K562 (cell line): ENCODE results near the gene QRICH1. TPM values are rescaled to one million over a fixed set of nuclear protein-coding genes. Genes with fewer than 3 reads are reported as not detected.

Experiments
- ZBTB40 ChIP-seq, 2 experiments: fragments of 450-650 bp in 1 of 2; sonication (generic) in 1 of 2; formaldehyde crosslinking in 1 of 2; IDR thresholded peaks; 2 replicates each; pipeline versions ENCODE4 v1.7.1 to v1.9.0; 2016 to 2022; ENCODE audit warnings: inconsistent platforms in 1 of 2, mild to moderate bottlenecking in 1 of 2, missing genetic modification reagents in 1 of 2
- polyA plus RNA-seq, 8 experiments: library from polyadenylated mRNA; depleted of rRNA in 4 of 8; stranded (reverse) in 5 of 8; unstranded in 3 of 8; fragments of >200 nt; fragmentation: Nextera tagmentation in 2 of 8; fragmentation: Illumina TruSeq in 1 of 8; extraction: Ambion mirVana in 2 of 8; extraction: Trizol in 1 of 8; gene quantifications; 2 replicates each; pipeline versions ENCODE4 v1.2.1 to v1.2.3, GENCODE V29; 2011 to 2014; ENCODE audit warnings: inconsistent platforms in 1 of 8, missing spikeins in 1 of 8
- total RNA-seq, 7 experiments: library from RNA; depleted of rRNA in 6 of 7; stranded (reverse); fragments of >200 nt in 6 of 7; fragmentation: Illumina TruSeq in 2 of 7; extraction: Trizol in 2 of 7; gene quantifications; 2 replicates each; pipeline versions ENCODE4 v1.2.1 to v1.2.3, GENCODE V29; 2011 to 2021; ENCODE audit warnings: low replicate concordance in 1 of 7

Gene QRICH1
- total and polyA plus RNA-seq, 9 of the 15 experiments (the other 6 are each of a cell fraction or from before 2014, with no cell fraction given): 20.1 to 99.2 (median 56.7) TPM

GRCh38 chr3:49006408-49007067 lies 87.3 kb downstream of the QRICH1 start (continued):
- TF ChIP-seq ZBTB40 (IDR thresholded peaks at IDR 0.05) (0 out of 2 replicates have a peak, but pooled peaks have one; percentile 22), ZBTB40 (CRISPR knock-in tag; IDR thresholded peaks at IDR 0.05) (no peak)
